Stimulated activated CD4-positive, alpha-beta T cell treated with anti-CD3 and anti-CD28 coated beads, Interleukin-4, amount 100 ng/mL, for 4 hours (primary cell): ENCODE results near the gene GSG1L.

Experiments
- DNase-seq, 2 experiments: peaks; one replicate each; pipeline ENCODE4 v3.0.0-alpha.2; 2020

GSG1L gene

GRCh38 chr16:27840311-27841060 lies 223.0 kb downstream of the GSG1L start:
- no peak for DNase-seq

DNA sequence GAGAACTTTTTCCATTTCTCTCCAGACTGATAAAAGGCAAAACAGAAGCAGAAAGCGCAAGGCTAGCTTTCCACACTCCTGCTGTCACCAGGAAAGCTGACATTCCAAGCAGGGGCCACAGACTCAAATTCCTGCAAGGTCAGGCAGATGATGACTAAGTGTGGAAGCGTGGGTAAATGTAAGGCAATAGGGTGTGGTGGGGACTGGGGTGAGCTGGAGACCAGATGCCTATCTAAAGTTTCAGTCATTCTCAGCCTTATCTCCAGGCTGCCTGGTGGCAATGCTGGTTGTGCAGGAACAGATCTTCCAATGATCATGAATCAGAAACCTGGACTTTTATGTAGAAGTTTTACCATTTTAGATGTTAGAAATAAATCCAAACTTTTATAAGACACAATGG lies 224.1 kb downstream of the GSG1L start:
- DNase-seq, result no peak

- no peak for DNase-seq
These were observed 224.9 kb downstream of the GSG1L start for GRCh38 chr16:27838536-27839175.

DNA sequence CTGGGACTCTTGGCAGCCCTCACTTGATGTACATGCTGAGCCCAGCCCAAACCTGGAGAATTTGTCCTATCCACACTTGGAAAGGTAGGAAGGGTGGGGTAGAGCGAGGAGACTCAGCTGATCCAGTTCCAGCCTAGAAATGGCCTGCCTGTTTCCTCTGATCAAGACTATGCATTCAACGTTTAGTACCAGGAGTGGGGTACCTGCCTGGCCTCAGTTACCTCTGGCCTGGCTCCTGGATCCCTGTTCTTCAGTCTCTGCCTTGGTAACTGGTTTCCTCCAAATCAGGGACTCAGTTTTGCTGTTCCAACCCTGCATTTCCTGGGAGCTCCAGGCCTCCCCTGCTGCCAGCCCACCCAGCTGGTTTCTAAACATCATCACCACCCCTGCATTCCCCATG lies 233.5 kb downstream of the GSG1L start:
- DNase-seq, result no peak

GRCh38 chr16:27828671-27829070 lies 234.8 kb downstream of the GSG1L start:
- DNase-seq, result no peak

- DNase-seq, result no peak
These were observed 235.7 kb downstream of the GSG1L start for GRCh38 chr16:27827765-27828164.

DNA sequence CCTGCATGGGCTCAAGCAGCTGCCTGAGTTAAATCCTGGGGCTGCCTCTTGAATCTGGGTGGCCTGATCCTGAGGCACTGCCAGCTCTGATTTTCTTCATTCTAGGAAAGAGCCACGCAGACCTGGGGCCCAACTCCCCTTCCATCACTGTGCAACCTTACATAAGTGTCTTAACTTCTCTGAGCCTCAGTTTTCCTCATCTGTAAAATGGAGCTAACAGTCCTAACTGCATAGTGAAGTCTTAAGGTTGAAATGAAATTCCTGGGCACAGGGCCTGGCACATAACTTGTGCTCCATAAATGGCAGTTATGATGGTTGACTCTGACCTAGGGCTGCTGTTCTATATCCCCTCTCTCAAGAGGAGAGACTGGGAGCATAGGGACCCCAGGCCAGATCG lies 236.6 kb downstream of the GSG1L start:
- DNase-seq, result no peak

DNA sequence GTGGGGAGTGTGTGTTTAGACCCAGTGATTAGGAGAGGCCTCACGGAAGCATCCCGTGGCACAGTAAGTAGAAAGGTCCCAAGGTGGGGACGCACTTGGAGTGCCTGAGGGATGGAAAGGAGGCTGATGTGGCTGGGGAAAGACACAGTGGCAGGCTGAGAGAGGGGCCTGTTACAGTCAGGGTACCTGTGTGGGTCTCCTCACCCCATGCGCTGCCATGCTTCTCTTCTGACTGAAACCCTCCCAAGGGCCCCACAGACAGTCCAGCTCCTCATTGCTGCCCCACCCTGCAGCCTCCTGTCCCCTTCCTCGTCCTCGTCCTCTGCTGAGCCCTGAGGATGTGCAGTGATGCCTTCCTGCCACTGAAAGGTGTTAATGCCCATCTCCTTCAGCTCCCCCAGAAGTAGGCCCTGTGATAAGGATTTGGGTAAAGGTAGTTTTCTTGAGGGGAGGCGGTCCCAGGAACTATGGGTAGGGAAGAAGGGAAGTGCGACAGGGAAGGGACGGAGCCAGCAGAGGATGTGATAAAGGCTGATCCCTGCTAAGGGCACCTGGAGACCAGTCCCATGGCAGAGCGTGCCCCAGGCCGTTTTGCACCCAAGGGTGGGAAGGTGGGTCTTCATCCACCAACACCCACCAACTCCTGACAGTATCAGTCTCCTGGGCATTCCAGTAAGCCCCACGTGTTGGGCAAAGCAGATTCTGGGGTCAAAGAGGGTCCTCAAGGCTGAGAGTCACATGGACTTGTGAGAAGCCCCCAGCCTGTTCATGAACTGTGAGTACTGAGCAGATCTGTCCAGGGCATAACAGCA lies 237.2 kb downstream of the GSG1L start:
- DNase-seq, result no peak

- no peak for DNase-seq
These were observed 238.7 kb downstream of the GSG1L start for GRCh38 chr16:27824786-27825185.

GRCh38 chr16:27824006-27824405 lies 239.5 kb downstream of the GSG1L start:
- no peak for DNase-seq

DNA sequence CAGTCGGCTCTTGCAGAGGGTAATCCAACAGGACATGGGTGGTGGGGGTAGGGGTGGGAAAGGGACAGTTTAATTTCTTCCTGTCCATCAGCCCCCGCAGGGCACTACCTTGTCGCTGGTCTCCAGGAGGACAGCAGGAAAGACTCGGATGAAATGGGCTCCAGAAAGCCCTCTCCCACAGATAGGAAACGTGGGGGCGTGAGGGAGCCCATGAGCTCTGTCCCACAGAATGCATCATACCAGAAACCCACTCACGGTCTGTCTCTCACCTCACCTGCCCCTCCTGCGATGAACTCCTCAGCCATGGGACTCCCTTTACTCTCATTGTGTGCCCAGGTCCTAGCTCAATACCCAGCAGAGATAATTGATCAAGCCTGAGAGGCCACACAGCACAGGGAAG lies 240.1 kb downstream of the GSG1L start:
- no peak for DNase-seq

GRCh38 chr16:27822996-27823395 lies 240.5 kb downstream of the GSG1L start:
- DNase-seq, result no peak

DNA sequence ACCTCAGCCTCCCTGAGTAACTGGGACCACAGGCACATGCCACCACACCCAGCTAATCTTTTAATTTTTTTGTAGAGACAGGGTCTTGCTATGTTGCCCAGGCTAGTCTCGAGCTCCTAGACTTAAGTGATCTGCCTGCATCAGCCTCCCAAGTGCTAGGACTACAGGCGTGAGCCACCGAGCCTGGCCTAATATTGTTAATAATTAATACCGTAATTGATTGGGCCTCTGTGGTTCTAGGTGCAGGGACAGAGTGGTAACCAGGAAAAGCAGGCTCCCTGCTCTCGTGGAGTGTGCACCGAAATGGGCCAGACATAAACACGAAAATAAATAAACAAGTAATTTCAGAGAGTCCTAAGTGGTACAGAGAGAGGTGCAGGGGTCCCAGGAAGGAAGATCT lies 241.0 kb downstream of the GSG1L start:
- DNase-seq, result no peak

- DNase-seq, result no peak
These were observed 242.7 kb downstream of the GSG1L start for GRCh38 chr16:27820646-27821345.

DNA sequence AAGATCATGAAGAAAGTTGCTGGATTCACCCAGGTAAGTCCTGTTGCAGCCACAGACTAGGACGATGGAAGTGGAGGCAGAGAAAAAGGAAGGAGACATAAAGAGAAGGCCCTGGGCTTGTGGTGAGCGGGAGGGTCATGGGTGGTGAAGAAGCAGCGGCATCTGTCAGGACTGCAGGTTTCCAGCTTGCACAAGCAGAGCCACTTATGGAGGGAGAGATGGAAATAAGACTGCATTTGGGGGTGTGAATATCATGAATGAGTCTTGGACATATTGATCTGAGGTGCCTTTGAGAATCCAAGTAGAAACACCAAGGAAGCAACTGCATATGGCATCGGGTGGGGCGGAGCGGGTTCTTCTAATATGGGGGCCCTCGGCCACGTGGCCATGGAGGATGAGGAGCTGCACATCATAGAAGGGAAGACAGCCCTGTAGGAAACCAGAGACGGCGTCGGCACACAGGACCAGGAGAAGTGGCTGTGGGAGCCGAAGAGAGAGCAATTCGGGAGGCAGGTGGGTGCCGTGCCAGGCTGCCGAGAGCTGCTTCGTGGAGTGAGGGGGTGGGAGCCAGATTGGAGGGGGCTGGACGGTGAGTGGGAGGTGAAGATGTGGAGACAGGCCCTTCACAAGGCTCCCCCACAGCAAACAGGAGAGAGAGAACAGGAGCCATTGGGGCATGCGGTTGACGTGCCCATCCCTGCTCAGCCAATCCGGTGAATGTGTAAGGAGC lies 243.5 kb downstream of the GSG1L start:
- no peak for DNase-seq

GRCh38 chr16:27819356-27819755 lies 244.2 kb downstream of the GSG1L start:
- no peak for DNase-seq

DNA sequence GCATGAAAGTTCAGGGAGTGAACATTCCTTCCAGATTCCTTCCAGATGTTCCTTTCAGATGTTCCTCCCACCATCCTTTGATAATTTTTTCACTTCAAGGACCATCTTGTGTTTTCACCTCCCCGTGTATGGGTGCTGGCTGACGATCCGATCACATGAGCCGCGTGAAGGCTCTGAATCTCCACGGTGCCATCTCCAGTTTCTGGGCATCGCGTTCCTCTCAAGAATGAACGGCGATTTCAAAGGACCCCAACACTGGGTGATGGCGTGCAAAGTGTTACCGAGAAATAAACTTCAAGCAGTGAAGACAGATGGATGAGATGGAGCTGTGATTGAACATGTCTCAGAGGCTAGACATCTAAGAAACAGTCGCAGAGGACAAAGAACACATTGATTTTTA lies 245.3 kb downstream of the GSG1L start:
- DNase-seq, result no peak

DNA sequence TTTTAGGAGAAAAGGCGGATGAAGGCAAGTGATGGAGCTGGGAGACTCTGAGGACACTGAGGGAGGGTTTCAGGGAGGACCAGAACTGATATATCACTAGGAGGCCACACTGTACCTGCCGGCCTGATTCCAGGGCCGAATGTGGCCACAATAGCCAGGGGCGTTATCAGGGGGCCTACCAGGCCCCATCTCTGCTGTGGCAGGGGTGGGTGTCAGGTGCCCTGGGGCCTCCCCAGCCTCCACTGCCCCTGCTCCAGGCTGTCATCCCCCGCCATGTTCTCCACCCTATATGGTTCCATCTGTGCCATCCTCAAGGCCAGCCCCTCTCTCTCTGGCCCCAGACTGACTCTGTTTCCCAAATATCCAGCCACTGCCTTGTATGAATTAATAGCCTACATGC lies 246.5 kb downstream of the GSG1L start:
- no peak for DNase-seq

GRCh38 chr16:27816561-27816960 lies 247.0 kb downstream of the GSG1L start:
- no peak for DNase-seq

GRCh38 chr16:27813591-27813990 lies 249.9 kb downstream of the GSG1L start:
- no peak for DNase-seq

DNA sequence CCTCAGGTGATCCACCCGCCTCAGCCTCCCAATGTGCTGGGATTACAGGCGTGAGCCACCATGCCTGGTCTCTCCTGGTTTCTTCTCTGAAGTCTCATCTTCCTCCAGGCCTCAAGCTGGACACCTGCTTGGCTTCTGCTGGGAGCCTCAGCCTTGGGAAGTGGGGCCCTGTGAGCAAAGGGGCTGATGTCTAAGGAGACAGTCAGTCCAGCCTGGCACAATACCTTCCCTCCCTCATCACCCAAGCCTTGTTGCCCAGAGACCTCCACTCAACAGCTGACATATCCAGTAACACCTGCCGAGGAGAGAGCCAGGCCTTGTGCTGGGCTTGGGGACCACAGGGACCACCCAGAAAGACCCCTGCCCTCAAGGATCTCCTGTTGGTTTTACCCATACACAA lies 251.6 kb downstream of the GSG1L start:
- DNase-seq, result no peak

DNA sequence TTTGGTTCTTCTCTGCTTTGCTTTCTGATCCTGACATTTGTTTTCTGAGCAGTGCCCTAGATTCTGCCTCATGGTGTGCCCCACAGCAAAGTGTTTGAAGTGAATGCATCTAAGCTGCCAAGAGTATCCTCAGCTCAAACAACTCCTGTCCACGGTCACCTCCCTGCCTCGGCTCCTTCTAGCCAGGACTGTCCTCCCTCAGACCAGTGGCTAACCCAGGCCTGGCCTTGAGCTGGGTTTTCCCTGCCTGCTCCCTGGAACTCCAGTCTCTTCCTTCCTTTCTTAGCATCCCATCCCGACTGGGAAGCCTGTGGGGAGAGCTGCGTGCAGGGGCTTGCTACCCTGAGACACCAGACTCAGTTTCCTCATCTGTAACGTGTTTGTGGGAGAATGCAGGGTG lies 256.5 kb downstream of the GSG1L start:
- DNase-seq, result no peak

- DNase-seq, result no peak
These were observed 257.1 kb downstream of the GSG1L start for GRCh38 chr16:27806388-27806787.
